Kidney epithelial cell (primary cell): ENCODE results near the gene RIPPLY3. TPM values are rescaled to one million over a fixed set of nuclear protein-coding genes. Genes with fewer than 3 reads are reported as not detected.
A peak's percentile ranks its signal among the peaks of the same experiment; 100 is the strongest.

Experiments
- DNase-seq: peaks from one replicate; pipeline ENCODE4 v3.0.0-alpha.2; 2010; ENCODE audit warnings: low read depth
- H3K27me3 ChIP-seq: 2 replicates; pipeline ENCODE4 v1.6.0; 2011; ENCODE audit warnings: low read length; ENCODE audit not compliant: control insufficient read depth, insufficient read depth
- H3K36me3 ChIP-seq: 2 replicates; pipeline ENCODE4 v1.5.1; 2011; ENCODE audit warnings: low read length; ENCODE audit not compliant: control insufficient read depth, insufficient read depth
- H3K4me3 ChIP-seq: 2 replicates; pipeline ENCODE4 v1.5.1; 2011; ENCODE audit warnings: low read depth, mild to moderate bottlenecking, control low read depth, low read length
- CTCF ChIP-seq: IDR thresholded peaks from 2 replicates; pipeline ENCODE4 v1.5.1; 2011; ENCODE audit warnings: mild to moderate bottlenecking, moderate library complexity, low read length, control low read depth, inconsistent platforms; ENCODE audit not compliant: insufficient read depth, poor library complexity, severe bottlenecking
- total RNA-seq: library from RNA; depleted of rRNA; stranded (reverse); fragments of >200 nt; gene quantifications from 2 replicates; pipeline ENCODE4 v1.2.3, GENCODE V29; 2015

The RIPPLY3 gene
- total RNA-seq, 1 donor from 2014 or later, result 0.92 TPM

DNA sequence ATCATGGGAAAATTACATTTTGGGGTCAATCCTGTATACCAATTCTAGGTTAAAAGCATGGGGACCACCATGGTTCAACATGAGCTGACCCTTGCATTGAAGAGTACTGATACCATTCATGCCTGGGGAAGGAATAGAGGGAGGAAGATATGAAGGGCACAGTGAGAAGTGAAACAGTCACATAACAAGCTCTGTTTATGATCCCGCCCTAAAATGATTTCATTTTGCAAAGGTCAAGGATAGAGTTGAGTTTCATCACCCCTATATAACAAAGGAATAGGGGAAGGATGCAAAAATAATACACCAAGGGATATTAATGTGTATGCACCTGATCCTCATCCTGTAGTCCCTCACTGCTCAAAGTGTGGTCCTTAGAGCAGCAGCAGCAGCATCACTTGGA is 37.5 kb upstream of the RIPPLY3 start:
- H3K4me3 ChIP-seq, result no peak overlapping the region
- no peaks in the 10 kb centered on the region for H3K27me3 ChIP-seq
- DNase-seq, result no peak
- TF ChIP-seq CTCF, result no peak
- no peaks in the 10 kb centered on the region for H3K36me3 ChIP-seq

- no peak overlapping the region for H3K4me3 ChIP-seq
- no peaks in the 10 kb centered on the region for H3K27me3 ChIP-seq
- DNase-seq, result no peak
- no peak for TF ChIP-seq CTCF
- no peaks in the 10 kb centered on the region for H3K36me3 ChIP-seq
These were observed 32.3 kb upstream of the RIPPLY3 start for GRCh38 chr21:36973986-36974850.

DNA sequence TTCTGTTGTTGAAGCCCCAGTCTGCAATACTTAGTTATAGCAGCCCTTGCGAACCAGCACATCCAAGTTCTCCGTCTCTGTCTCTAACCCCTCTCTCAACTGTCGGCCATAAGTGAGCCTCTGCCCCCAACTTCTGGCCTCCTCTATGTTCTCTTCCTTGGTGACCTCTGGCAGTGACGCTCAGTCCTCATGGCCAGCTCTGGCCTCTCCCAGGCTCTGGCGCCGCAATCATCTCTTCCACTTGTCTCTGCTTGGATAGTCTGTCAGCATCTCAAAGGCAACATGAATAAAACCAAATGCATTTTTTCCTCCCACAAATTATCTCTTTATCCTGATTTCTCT is 31.7 kb upstream of the RIPPLY3 start:
- H3K4me3 ChIP-seq, result no peak overlapping the region
- no peak for TF ChIP-seq CTCF
- H3K27me3 ChIP-seq, result no peaks in the 10 kb centered on the region
- no peaks in the 10 kb centered on the region for H3K36me3 ChIP-seq
- DNase-seq, result no peak

DNA sequence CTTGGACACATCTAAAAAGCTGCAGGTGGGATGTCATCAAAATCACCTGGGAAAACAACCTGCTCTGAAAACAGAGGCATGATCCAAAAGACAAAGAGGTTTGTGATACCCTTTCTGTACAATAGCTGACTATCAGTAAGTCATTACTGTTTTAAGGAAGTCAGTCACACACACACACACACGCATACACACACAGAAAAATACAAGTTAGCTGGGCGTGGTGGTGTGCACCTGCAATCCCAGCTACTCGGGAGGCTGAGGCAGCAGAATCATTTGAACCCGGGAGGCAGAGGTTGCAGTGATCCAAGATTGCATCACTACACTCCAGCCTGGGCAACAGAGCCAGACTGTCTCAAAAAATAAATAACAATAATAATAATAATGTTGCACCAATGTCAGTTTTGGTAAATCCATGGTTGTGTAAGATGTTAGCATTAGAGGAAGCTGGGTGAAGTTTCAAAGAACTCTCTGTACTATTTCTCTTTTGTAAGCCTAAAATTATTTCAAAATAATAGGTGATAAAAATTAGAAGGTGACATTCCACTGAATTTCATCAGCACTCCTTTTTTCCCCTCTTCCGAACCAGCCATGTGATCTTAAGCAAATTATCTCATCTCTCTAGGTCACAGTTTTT is 30.2 kb upstream of the RIPPLY3 start:
- Histone ChIP-seq H3K4me3 (no peak overlapping the region), H3K36me3 (no peaks in the 10 kb centered on the region), H3K27me3 (no peaks in the 10 kb centered on the region)
- no peak for DNase-seq
- TF ChIP-seq CTCF, result no peak

GRCh38 chr21:36976882-36977651 is 29.4 kb upstream of the RIPPLY3 start:
- no peak for DNase-seq
- H3K4me3 ChIP-seq, result no peak overlapping the region

More at GRCh38 chr21:36976882-36977651, 29.4 kb upstream of the RIPPLY3 start:
- no peaks in the 10 kb centered on the region for H3K36me3 ChIP-seq
- TF ChIP-seq CTCF, result peak; percentile 79
- no peaks in the 10 kb centered on the region for H3K27me3 ChIP-seq
